ENCODE measurements around the gene LBH.

- TF ChIP-seq CTCF (conservative IDR thresholded peaks at IDR 0.05; ENCODE audit: low read length) (no peak), EZH2phosphoT487 (IDR thresholded peaks at IDR 0.05; ENCODE audit: borderline replicate concordance, low read depth, low read length) (no peak; the same call in none of the 2 replicates)
These were observed 864 bp downstream of the LBH start for GRCh38 chr2:30231996-30232800.

All from OCI-LY7 (cell line).